ENCODE data around the gene PAGR1.
"Not testable (repeated sequence)": the region's sequence is repeated elsewhere in the genome, so short reads cannot be mapped to it uniquely, and the experiment has no call there.

GRCh38 chr16:29783094-29783953 lies 32.6 kb upstream of the PAGR1 start:
- not testable (repeated sequence) for TF ChIP-seq CTCF (IDR thresholded peaks at IDR 0.05); POLR2A (IDR thresholded peaks at IDR 0.05; ENCODE audit: low read depth); POLR2AphosphoS5 (IDR thresholded peaks at IDR 0.05); EP300 (IDR thresholded peaks at IDR 0.05)

All from esophagus muscularis mucosa (tissue), 4 donors.